HG02571 (cell line): ENCODE measurements around the gene MPDU1.
"Not testable (repeated sequence)": the region's sequence is repeated elsewhere in the genome, so short reads cannot be mapped to it uniquely, and the experiment has no call there.

Experiments
- ATAC-seq: cut with Tn5 transposase; IDR thresholded peaks from one replicate; pipeline ENCODE4 v1.9.1; 2021; ENCODE audit warnings: mild to moderate bottlenecking, moderate library complexity; ENCODE audit not compliant: unreplicated experiment

MPDU1 gene

GRCh38 chr17:7580604-7581575, 2.8 kb upstream of the MPDU1 start:
- ATAC-seq, result no peak

GRCh38 chr17:7582396-7583252, 1.0 kb upstream of the MPDU1 start:
- no peak for ATAC-seq

DNA sequence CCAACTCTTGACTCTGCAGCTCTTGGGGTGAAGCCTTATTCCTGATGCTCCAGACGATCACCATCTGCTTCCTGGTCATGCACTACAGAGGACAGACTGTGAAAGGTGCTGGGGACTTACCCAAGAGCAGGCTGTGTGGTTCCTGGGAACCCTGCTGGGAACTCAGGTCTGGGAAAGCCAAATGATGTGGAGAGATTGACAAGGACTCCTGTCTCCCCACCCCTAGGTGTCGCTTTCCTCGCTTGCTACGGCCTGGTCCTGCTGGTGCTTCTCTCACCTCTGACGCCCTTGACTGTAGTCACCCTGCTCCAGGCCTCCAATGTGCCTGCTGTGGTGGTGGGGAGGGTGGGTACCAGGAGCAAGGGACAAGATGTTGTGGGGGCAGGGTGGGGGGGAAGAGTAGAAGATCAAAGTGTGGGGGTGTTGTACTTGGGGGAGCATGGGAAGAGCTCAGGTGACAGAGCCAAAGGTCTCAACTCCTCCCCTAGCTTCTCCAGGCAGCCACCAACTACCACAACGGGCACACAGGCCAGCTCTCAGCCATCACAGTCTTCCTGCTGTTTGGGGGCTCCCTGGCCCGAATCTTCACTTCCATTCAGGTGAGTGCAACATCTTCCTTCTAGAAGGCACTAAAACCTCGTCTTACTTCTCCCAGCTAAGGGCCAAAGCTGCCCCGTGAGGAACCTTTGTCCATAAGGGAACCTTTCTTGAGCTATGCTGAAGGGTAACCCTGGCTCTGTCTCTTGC, 3.2 kb downstream of the MPDU1 start:
- ATAC-seq, result no peak

- no peak for ATAC-seq
Measured at GRCh38 chr17:7587420-7588151, 3.9 kb downstream of the MPDU1 start.

- ATAC-seq, result no peak
Measured at GRCh38 chr17:7588553-7589203, 5.0 kb downstream of the MPDU1 start.

DNA sequence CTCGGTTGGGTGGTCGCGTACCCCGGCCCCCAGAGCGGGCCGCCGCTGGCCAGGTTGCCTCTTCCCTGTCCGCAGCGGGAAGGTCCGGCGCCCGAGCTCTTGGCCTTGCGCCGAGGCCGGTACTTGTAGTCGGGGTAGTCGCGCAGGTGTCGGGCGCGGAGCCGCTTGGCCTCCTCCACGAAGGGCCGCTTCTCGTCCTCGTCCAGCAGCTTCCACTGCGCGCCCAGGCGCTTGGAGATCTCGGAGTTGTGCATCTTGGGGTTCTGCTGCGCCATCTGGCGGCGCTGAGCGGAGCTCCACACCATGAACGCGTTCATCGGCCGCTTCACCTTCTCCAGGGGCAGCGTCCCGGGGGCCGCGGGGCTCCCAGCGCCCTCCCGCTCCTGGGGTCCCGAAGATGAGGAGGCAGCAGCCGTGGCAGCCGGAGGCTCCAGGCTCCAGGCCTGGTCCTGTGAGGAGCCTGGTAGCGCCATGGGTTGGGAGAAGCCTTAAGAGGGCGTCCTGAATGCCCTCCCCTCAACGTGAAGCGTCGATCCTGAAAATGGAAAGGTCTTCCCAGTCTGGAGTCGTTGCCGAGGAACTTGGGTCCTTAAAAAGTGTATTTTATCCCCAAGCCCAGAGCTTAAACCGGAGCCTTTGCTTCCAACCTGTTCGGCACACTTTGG, 5.7 kb downstream of the MPDU1 start:
- no peak for ATAC-seq

- ATAC-seq, result no peak
Measured at GRCh38 chr17:7589891-7590691, 6.4 kb downstream of the MPDU1 start, which contains the start of gene SOX15. Gene SOX15 (minus strand): TSS chr17:7590094. CDS start chr17:7589676, 418 bp downstream.

GRCh38 chr17:7590743-7591142, 7.1 kb downstream of the MPDU1 start:
- ATAC-seq, result no peak

DNA sequence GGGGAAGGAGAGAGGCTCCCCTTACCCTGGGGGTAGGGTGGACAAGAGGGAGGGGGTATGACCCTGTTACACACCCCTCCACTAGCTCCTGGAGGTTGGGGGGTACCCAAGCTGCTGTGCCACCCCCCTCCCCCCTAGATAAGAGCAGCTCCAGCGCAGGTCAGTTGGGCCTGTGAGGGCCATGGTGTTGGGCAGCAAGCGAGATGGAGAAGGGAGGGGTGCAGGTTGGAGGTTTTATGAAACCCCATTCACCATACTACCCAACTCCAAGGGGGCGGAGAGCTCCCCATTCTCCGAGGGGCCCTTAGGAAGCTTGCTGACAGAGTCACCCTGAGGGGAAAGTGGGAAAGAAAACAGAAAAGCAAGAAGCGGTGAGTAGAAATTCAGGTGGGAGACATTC, 7.9 kb downstream of the MPDU1 start:
- no peak for ATAC-seq

DNA sequence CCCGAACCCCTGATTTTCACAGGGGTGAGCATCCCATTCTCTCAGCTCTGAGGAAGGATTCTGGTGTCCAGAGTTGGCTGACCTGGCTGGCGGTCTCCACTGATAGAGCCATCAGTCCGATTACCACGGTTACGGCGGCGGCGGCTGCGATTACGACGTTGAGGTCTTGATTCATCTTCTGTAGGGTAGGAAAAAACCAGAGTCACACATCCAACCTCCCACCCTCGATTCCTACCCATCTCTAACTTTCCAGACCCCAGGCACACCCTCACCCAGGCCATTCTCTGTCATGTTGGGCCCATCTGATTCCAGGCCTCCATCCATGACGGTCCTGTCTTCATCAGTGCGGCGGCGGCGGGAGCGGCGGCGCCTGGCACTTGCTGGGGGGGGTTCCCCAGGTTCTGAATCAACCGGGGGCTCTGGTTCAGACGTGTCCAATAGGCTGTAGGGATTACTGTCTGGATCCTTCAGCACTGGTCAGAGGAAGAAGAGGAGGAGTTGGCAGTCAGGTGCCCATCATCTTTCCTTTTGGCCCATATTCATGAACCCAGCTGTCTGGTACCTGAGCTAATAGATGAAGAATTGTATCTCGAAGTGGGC, 8.9 kb downstream of the MPDU1 start:
- ATAC-seq, result no peak

DNA sequence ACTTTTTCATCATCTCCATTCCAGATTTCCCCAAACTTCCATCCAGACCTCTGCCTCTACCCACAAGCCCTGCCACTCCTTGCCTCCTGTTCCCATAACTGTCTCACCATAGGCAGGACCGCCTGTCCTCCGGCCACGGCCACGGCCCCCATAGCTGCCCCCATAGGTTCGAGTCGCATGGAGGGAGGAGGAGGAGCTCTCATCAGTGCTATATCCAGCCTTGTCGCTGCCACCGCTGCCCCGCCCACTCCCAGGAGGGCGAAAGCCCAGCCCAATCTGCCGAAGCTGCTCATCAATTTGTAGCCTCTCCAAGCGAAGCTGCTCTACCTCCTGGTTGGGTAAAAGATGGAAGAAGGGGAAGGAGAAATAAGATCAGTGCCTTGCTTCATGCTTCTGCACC, 9.6 kb downstream of the MPDU1 start:
- ATAC-seq, result no peak

GRCh38 chr17:7597561-7597960, 13.9 kb downstream of the MPDU1 start:
- not testable (repeated sequence) for ATAC-seq

DNA sequence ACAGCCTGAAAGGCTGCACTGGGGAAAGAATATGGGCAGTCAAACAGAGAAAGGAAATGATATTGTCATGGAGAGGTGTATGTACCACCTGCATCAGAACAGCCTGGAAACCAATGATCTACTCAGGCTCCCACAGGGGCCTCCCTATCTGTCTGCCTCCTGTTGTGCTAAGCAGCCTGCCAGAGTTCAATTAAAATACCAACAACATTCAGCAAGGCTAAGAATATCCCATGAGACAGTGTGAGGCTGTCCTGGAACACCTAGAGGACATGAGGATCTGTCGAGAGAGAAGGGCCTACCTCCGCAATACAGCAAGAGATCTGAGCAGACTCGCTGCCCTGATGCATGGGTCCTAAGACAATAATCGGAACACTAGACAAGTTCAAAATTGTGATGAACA, 22.6 kb downstream of the MPDU1 start:
- ATAC-seq, result no peak

DNA sequence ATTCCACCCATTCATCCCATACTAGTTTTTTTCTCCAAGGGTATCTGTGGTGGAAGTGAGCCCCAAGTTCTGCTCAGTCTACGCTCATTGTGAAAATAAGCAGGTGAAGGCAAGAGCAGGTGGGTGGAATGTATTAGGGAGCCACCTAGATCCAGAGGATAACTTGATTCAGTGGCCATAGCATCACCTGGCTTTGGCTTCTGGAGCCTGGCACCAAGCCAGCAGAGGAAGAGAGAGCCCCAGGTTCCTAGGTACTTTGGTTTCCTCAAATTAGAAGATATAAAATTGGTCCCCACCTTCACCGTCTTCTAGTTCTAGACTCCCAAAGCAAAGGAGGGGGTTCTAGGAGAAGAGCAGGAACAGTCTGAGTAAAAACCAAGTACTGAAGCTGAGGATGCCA, 27.0 kb downstream of the MPDU1 start:
- no peak for ATAC-seq

DNA sequence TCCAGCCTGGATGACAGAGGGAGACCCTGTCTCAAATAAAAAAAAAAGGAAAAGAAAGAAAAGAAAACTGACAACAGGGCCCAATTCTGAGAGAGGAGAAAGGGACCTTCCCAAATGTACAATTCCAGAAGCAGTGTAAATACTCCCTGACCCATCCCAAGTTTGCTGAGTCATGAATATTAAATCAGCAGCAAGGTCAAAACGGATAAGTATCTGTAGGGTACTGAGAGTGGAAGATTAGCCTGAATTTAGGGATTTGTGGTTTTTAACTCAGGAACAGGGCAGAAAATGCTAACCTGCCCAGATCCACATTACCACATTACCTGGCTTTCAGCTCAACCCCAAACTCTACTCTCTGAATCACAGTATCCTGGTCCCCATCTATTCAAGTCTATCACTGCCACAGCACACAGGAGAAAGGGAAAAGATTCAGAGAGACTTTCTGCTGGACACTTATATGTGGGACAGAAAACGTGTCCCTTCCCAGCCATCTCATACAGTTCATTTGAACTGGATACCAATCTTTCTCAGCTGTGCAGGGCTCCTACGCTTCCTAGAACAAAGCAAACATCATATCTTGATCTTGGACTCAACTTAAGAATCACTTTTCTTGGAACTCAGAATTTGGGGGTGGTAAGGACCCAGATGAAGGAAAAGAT, 28.1 kb downstream of the MPDU1 start:
- no peak for ATAC-seq

DNA sequence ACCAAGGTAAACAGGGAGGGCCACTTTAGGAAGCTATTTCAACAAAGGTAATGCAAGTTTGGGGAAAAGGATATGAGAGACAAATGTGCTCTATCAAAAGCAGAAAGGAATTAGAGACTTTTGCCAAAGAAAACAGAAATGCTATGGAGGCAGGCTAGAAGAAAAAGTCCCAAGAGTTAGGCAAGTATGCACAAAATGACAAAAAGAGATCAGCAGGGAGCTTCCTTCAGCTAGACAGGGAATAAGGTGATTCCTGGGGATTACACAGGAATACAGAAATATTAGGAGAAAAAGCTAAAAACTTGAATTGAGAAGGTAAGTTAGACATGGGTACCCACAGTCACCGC, 28.6 kb downstream of the MPDU1 start:
- no peak for ATAC-seq

- no peak for ATAC-seq
Measured at GRCh38 chr17:7613769-7614424, 30.2 kb downstream of the MPDU1 start.
